Midbrain (tissue), 1 donor: ENCODE measurements around the gene ZFYVE28.
"Not testable (repeated sequence)": the region's sequence is repeated elsewhere in the genome, so short reads cannot be mapped to it uniquely, and the experiment has no call there.

ENCODE experiments used
- DNase-seq: peaks from one replicate; lab custom pipeline; 2025; lab: John Stamatoyannopoulos, UW

ZFYVE28 gene

GRCh38 chr4:2390784-2391421, 27.5 kb downstream of the ZFYVE28 start:
- DNase-seq: no peak

- DNase-seq: no peak
Measured at GRCh38 chr4:2390146-2390545, 28.3 kb downstream of the ZFYVE28 start.

GRCh38 chr4:2389691-2390090, 28.8 kb downstream of the ZFYVE28 start:
- DNase-seq: no peak

- DNase-seq: no peak
Measured at GRCh38 chr4:2388429-2389182, 29.8 kb downstream of the ZFYVE28 start.

- DNase-seq: no peak
Measured at GRCh38 chr4:2387829-2388228, 30.6 kb downstream of the ZFYVE28 start.

GRCh38 chr4:2387218-2387617, 31.2 kb downstream of the ZFYVE28 start:
- no peak for DNase-seq

- DNase-seq: no peak
Measured at GRCh38 chr4:2386717-2387116, 31.7 kb downstream of the ZFYVE28 start.

- DNase-seq: no peak
Measured at GRCh38 chr4:2385516-2385915, 32.9 kb downstream of the ZFYVE28 start.

GRCh38 chr4:2384245-2384644, 34.2 kb downstream of the ZFYVE28 start:
- DNase-seq: no peak

GRCh38 chr4:2383760-2384159, 34.7 kb downstream of the ZFYVE28 start:
- no peak for DNase-seq

- not testable (repeated sequence) for DNase-seq
Measured at GRCh38 chr4:2383220-2383631, 35.2 kb downstream of the ZFYVE28 start.

GRCh38 chr4:2382769-2383202, 35.7 kb downstream of the ZFYVE28 start:
- not testable (repeated sequence) for DNase-seq

- not testable (repeated sequence) for DNase-seq
Measured at GRCh38 chr4:2380589-2380988, 37.9 kb downstream of the ZFYVE28 start.

- no peak for DNase-seq
Measured at GRCh38 chr4:2378898-2379297, 39.5 kb downstream of the ZFYVE28 start.

- no peak for DNase-seq
Measured at GRCh38 chr4:2378401-2378800, 40.0 kb downstream of the ZFYVE28 start.

GRCh38 chr4:2377241-2377640, 41.2 kb downstream of the ZFYVE28 start:
- no peak for DNase-seq

- no peak for DNase-seq
Measured at GRCh38 chr4:2375427-2375826, 43.0 kb downstream of the ZFYVE28 start.

GRCh38 chr4:2373532-2373931, 44.9 kb downstream of the ZFYVE28 start:
- no peak for DNase-seq

GRCh38 chr4:2372488-2373030, 45.9 kb downstream of the ZFYVE28 start:
- DNase-seq: no peak

- DNase-seq: no peak
Measured at GRCh38 chr4:2371765-2372487, 46.5 kb downstream of the ZFYVE28 start.

GRCh38 chr4:2370597-2371320, 47.7 kb downstream of the ZFYVE28 start:
- DNase-seq: no peak
